ENCODE measurements around the gene CEP112. TPM values are rescaled to one million over a fixed set of nuclear protein-coding genes. Genes with fewer than 3 reads are reported as not detected.

CEP112 gene
- total and polyA plus RNA-seq, 2 of the 13 experiments (the other 11 are each of a cell fraction or from before 2014, with no cell fraction given) = 1.2 to 3.4 TPM

GRCh38 chr17:66228887-66229782 is 37.2 kb upstream of the CEP112 start, which contains the start of gene APOH (continued):
- TF ChIP-seq RXRB (CRISPR knock-in tag; IDR thresholded peaks at IDR 0.05; ENCODE audit: borderline replicate concordance) = peak; percentile 57
- no peak for TF ChIP-seq MIER3 (CRISPR knock-in tag; IDR thresholded peaks at IDR 0.05; ENCODE audit: borderline replicate concordance)
- TF ChIP-seq ZEB1 (IDR thresholded peaks at IDR 0.05; ENCODE audit: insufficient replicate concordance, low read depth) = peak; percentile 16
- peak; percentile 49 for TF ChIP-seq ZNF883 (CRISPR knock-in tag; IDR thresholded peaks at IDR 0.05; ENCODE audit: not compliant biosample characterization)
- peak; percentile 66; the same call in 1 of the 2 replicates for TF ChIP-seq KDM1A (CRISPR knock-in tag; IDR thresholded peaks at IDR 0.05)
- TF ChIP-seq BRD4 (CRISPR knock-in tag; IDR thresholded peaks at IDR 0.05) = peak; percentile 73; the same call in 1 of the 2 replicates
- TF ChIP-seq ZNF180 (CRISPR knock-in tag; IDR thresholded peaks at IDR 0.05; ENCODE audit: borderline replicate concordance, low read depth) = no peak
- no peak for TF ChIP-seq MAFK (conservative IDR thresholded peaks at IDR 0.05 in 1 of 2, IDR thresholded peaks at IDR 0.05 in 1 of 2; ENCODE audit: low read length in 2 of 2)
- TF ChIP-seq TEF (CRISPR knock-in tag; IDR thresholded peaks at IDR 0.05) = peak; percentile 56; the same call in 1 of the 2 replicates
- TF ChIP-seq KLF6 (CRISPR knock-in tag; IDR thresholded peaks at IDR 0.05) = peak; percentile 32; the same call in 1 of the 2 replicates
- peak; percentile 65; the same call in 1 of the 2 replicates for TF ChIP-seq SALL2 (CRISPR knock-in tag; IDR thresholded peaks at IDR 0.05)
- no peak for TF ChIP-seq SP140L (CRISPR knock-in tag; IDR thresholded peaks at IDR 0.05; ENCODE audit: borderline replicate concordance)
- TF ChIP-seq ARNT2 (CRISPR knock-in tag; IDR thresholded peaks at IDR 0.05; ENCODE audit: low read depth) = no peak
- TF ChIP-seq MATR3 (CRISPR knock-in tag; IDR thresholded peaks at IDR 0.05) = no peak
- TF ChIP-seq NKX3-1 (CRISPR knock-in tag; IDR thresholded peaks at IDR 0.05) = peak; percentile 95
- TF ChIP-seq, protein P1, sequence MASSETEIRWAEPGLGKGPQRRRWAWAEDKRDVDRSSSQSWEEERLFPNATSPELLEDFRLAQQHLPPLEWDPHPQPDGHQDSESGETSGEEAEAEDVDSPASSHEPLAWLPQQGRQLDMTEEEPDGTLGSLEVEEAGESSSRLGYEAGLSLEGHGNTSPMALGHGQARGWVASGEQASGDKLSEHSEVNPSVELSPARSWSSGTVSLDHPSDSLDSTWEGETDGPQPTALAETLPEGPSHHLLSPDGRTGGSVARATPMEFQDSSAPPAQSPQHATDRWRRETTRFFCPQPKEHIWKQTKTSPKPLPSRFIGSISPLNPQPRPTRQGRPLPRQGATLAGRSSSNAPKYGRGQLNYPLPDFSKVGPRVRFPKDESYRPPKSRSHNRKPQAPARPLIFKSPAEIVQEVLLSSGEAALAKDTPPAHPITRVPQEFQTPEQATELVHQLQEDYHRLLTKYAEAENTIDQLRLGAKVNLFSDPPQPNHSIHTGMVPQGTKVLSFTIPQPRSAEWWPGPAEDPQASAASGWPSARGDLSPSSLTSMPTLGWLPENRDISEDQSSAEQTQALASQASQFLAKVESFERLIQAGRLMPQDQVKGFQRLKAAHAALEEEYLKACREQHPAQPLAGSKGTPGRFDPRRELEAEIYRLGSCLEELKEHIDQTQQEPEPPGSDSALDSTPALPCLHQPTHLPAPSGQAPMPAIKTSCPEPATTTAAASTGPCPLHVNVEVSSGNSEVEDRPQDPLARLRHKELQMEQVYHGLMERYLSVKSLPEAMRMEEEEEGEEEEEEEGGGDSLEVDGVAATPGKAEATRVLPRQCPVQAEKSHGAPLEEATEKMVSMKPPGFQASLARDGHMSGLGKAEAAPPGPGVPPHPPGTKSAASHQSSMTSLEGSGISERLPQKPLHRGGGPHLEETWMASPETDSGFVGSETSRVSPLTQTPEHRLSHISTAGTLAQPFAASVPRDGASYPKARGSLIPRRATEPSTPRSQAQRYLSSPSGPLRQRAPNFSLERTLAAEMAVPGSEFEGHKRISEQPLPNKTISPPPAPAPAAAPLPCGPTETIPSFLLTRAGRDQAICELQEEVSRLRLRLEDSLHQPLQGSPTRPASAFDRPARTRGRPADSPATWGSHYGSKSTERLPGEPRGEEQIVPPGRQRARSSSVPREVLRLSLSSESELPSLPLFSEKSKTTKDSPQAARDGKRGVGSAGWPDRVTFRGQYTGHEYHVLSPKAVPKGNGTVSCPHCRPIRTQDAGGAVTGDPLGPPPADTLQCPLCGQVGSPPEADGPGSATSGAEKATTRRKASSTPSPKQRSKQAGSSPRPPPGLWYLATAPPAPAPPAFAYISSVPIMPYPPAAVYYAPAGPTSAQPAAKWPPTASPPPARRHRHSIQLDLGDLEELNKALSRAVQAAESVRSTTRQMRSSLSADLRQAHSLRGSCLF (CRISPR knock-in tag; IDR thresholded peaks at IDR 0.05; ENCODE audit: borderline replicate concordance) = peak; percentile 90; the same call in 1 of the 2 replicates
- TF ChIP-seq, protein P2, sequence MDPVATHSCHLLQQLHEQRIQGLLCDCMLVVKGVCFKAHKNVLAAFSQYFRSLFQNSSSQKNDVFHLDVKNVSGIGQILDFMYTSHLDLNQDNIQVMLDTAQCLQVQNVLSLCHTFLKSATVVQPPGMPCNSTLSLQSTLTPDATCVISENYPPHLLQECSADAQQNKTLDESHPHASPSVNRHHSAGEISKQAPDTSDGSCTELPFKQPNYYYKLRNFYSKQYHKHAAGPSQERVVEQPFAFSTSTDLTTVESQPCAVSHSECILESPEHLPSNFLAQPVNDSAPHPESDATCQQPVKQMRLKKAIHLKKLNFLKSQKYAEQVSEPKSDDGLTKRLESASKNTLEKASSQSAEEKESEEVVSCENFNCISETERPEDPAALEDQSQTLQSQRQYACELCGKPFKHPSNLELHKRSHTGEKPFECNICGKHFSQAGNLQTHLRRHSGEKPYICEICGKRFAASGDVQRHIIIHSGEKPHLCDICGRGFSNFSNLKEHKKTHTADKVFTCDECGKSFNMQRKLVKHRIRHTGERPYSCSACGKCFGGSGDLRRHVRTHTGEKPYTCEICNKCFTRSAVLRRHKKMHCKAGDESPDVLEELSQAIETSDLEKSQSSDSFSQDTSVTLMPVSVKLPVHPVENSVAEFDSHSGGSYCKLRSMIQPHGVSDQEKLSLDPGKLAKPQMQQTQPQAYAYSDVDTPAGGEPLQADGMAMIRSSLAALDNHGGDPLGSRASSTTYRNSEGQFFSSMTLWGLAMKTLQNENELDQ (CRISPR knock-in tag; IDR thresholded peaks at IDR 0.05; ENCODE audit: borderline replicate concordance) = peak; percentile 33; the same call in 1 of the 2 replicates

Data from HepG2 (cell line).